PFSK-1 (cell line): ENCODE measurements around the gene NOP14.
A peak's percentile ranks its signal among the peaks of the same experiment; 100 is the strongest.

Source experiments
- FOXP2 ChIP-seq: optimal IDR thresholded peaks from 2 replicates; pipeline ENCODE3; 2011; ENCODE audit warnings: borderline replicate concordance, control low read depth, inconsistent platforms; ENCODE audit not compliant: insufficient read depth; ENCODE audit errors: extremely low read length, extremely low read depth
- POLR2AphosphoS5 ChIP-seq: IDR thresholded peaks from 2 replicates; pipeline ENCODE4 v1.6.1; 2012; ENCODE audit warnings: low read depth, mild to moderate bottlenecking, control low read depth, low read length, moderate library complexity
- REST ChIP-seq, 2 experiments: IDR thresholded peaks; 2 replicates each; pipeline versions ENCODE4 v1.6.1 to v1.8.0; 2011 to 2012; ENCODE audit warnings: low read depth in 2 of 2, low read length in 2 of 2, control low read depth in 1 of 2, inconsistent platforms in 1 of 2, mild to moderate bottlenecking in 1 of 2, moderate library complexity in 1 of 2; ENCODE audit not compliant: insufficient read depth in 1 of 2
- SIN3A ChIP-seq: IDR thresholded peaks from 2 replicates; pipeline ENCODE4 v1.6.1; 2012; ENCODE audit warnings: mild to moderate bottlenecking, low read length, moderate library complexity, borderline replicate concordance; ENCODE audit not compliant: insufficient read depth
- TAF1 ChIP-seq: IDR thresholded peaks from 2 replicates; pipeline ENCODE4 v1.6.1; 2012; ENCODE audit warnings: low read length, control low read depth, borderline replicate concordance; ENCODE audit not compliant: insufficient read depth

Gene NOP14

GRCh38 chr4:2941138-2942036 is 21.8 kb downstream of the NOP14 start:
- TF ChIP-seq REST (IDR thresholded peaks at IDR 0.05; ENCODE audit: insufficient read depth in 1 of 2, low read depth in 2 of 2, low read length in 2 of 2) (no peak), SIN3A (no peak)

- 0 out of 2 replicates have a peak, but pooled peaks have one; percentile 1 for TF ChIP-seq POLR2AphosphoS5
- no peak for TF ChIP-seq FOXP2
- no peak for TF ChIP-seq SIN3A
- no peak for TF ChIP-seq REST (IDR thresholded peaks at IDR 0.05; ENCODE audit: insufficient read depth in 1 of 2, low read depth in 2 of 2, low read length in 2 of 2)
- no peak for TF ChIP-seq TAF1
These were observed 22.7 kb downstream of the NOP14 start for GRCh38 chr4:2940267-2941137.

DNA sequence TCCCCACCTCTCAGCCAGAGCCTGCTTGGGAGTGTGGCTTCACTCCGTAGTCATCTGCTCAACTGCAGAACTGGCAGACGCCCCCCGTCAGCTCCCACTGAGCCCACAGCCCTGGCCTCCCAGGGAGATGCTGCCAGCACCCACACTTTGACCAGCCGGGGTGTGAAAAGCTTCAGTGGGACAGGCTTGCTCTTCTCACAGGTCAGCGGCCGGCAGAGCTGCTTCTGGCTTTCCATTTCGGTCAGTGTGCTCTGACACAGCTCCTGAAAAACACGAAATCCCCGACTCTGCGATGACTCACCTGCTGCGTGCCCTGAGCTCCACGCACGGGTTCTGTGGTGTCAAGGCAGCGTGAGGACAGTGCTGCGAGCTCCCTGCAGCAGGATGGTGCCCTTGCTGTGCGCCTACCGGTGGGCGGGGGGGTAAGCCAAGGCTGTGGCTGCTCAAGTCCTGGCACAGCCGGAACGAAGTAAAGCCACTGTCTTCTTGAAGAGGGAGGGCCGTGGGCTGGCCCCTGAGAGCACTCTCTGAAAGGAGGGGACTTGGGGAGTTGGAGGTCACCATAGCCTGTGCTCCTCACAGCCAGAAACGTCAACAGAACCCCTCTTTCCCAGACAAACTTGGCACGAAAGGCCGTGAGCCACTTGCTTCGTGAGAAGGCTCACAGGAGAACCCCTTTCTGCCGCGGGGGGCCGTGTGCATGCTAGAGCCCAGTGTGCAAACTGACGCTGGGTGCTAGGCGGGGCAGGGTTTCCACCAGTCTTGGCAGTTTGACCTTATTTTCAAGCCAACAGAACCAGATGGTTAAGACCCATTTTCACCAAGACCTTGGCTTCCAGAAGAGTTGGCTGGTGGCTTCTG is 23.6 kb downstream of the NOP14 start:
- no peak for TF ChIP-seq FOXP2
- TF ChIP-seq SIN3A: no peak
- no peak for TF ChIP-seq REST (IDR thresholded peaks at IDR 0.05; ENCODE audit: insufficient read depth in 1 of 2, low read depth in 2 of 2, low read length in 2 of 2)
- no peak for TF ChIP-seq TAF1
- no peak for TF ChIP-seq POLR2AphosphoS5

- TF ChIP-seq REST (IDR thresholded peaks at IDR 0.05; ENCODE audit: insufficient read depth in 1 of 2, low read depth in 2 of 2, low read length in 2 of 2) (no peak), SIN3A (no peak), FOXP2 (no peak), POLR2AphosphoS5 (no peak; the same call in 1 of the 2 replicates), TAF1 (no peak)
These were observed 24.3 kb downstream of the NOP14 start for GRCh38 chr4:2938906-2939305.
